HepG2 (cell line): ENCODE results near the gene CYB5D1. TPM values are rescaled to one million over a fixed set of nuclear protein-coding genes. Genes with fewer than 3 reads are reported as not detected.

ENCODE experiments used
- ATAC-seq: fragments of 200-7000 bp; cut with Tn5 transposase; 3 replicates; pipeline ENCODE4 v1.9.1; 2020; ENCODE audit warnings: mild to moderate bottlenecking, moderate library complexity
- BruUV-seq: library from RNA; stranded (reverse); fragments of 400-500 nt; replicated peaks from 2 replicates; lab custom pipeline; 2021; lab: Mats Ljungman, UMichigan
- CTCF ChIA-PET: fragments of 300-600 bp; formaldehyde crosslinking; extraction: SDS; loops from one replicate; lab custom pipeline; 2021; ENCODE audit warnings: low total read pairs, inconsistent platforms, low intra/inter-chr PET ratio; lab: Yijun Ruan, JAX
- POLR2A ChIA-PET: fragments of 350-600 bp; sonication (Branson Sonifier 250); formaldehyde crosslinking; loops from one replicate; lab custom pipeline; 2020; ENCODE audit warnings: antibody characterized with exemption, inconsistent platforms; lab: Yijun Ruan, JAX
- DNase-seq: peaks from one replicate; pipeline ENCODE4 v3.0.0-alpha.2; 2015; ENCODE audit warnings: low spot score
- FAIRE-seq: peaks from 3 replicates; lab custom pipeline; 2011; peaks lifted over from hg19 to GRCh38; lab: Jason Lieb, UNC
- H2AFZ ChIP-seq: one replicate; pipeline ENCODE4 v1.6.1; 2011; ENCODE audit warnings: low read length, inconsistent platforms
- H3K27ac ChIP-seq: fragments of 300-600 bp; 3 replicates; pipeline ENCODE4 v1.8.0; 2011; ENCODE audit warnings: mixed run types, mild to moderate bottlenecking, mixed read lengths, low read length, inconsistent platforms; ENCODE audit not compliant: insufficient read depth; ENCODE audit errors: extremely low read length
- H3K27me3 ChIP-seq, 2 experiments: fragments of 200-600 bp in 1 of 2; 2 replicates in 1 of 2; 3 replicates in 1 of 2; pipeline versions ENCODE4 v1.6.0 to v1.8.0; 2011; ENCODE audit warnings: low read length in 2 of 2, mild to moderate bottlenecking in 2 of 2, moderate library complexity in 2 of 2, inconsistent platforms in 1 of 2; ENCODE audit not compliant: insufficient read depth in 2 of 2, control insufficient read depth in 1 of 2
- H3K36me3 ChIP-seq, 2 experiments: fragments of 200-600 bp in 1 of 2; replicated peaks in 1 of 2; 2 replicates in 1 of 2; 3 replicates in 1 of 2; pipeline versions ENCODE4 v1.5.1 to v1.8.0; 2011; ENCODE audit warnings: low read length in 2 of 2, inconsistent platforms in 1 of 2; ENCODE audit not compliant: insufficient read depth in 2 of 2, control insufficient read depth in 1 of 2
- H3K4me1 ChIP-seq: 2 replicates; pipeline ENCODE4 v1.5.1; 2012; ENCODE audit warnings: low read length, inconsistent platforms; ENCODE audit not compliant: insufficient read depth
- H3K4me2 ChIP-seq: 2 replicates; pipeline ENCODE4 v1.6.0; 2011; ENCODE audit warnings: low read depth, low read length, inconsistent platforms
- H3K4me3 ChIP-seq, 3 experiments: fragments of 200-600 bp in 1 of 3; sonication (generic), shearing (Covaris generic) in 1 of 3; replicated peaks in 1 of 3; 2 replicates each; pipeline ENCODE4 v1.5.1; 2011 to 2016; ENCODE audit warnings: low read length in 3 of 3, inconsistent platforms in 2 of 3, low read depth in 2 of 3, mild to moderate bottlenecking in 2 of 3, control low read depth in 1 of 3, mixed read lengths in 1 of 3; ENCODE audit not compliant: insufficient read depth in 1 of 3
- H3K79me2 ChIP-seq: one replicate; pipeline ENCODE4 v1.6.1; 2011; ENCODE audit warnings: low read length, inconsistent platforms; ENCODE audit not compliant: insufficient read depth
- H3K9ac ChIP-seq: 2 replicates; pipeline ENCODE4 v1.6.0; 2011; ENCODE audit warnings: mild to moderate bottlenecking, low read depth, low read length, inconsistent platforms; ENCODE audit not compliant: insufficient read depth
- H3K9me3 ChIP-seq: 2 replicates; pipeline ENCODE4 v1.5.1; 2012; ENCODE audit warnings: mild to moderate bottlenecking, low read length
- H4K20me1 ChIP-seq: 2 replicates; pipeline ENCODE4 v1.6.0; 2011; ENCODE audit warnings: inconsistent platforms, mild to moderate bottlenecking, low read length, moderate library complexity; ENCODE audit not compliant: insufficient read depth
- CHCHD3 ChIP-seq: sonication (generic); formaldehyde crosslinking; IDR thresholded peaks from 2 replicates; pipeline ENCODE4 v1.8.0; 2022; ENCODE audit warnings: mild to moderate bottlenecking, missing genetic modification reagents, moderate library complexity
- HDAC1 ChIP-seq: sonication (generic); formaldehyde crosslinking; IDR thresholded peaks from 2 replicates; pipeline ENCODE4 v1.5.1; 2020; ENCODE audit warnings: mild to moderate bottlenecking, missing genetic modification reagents
- HNF4A ChIP-seq: sonication (generic); formaldehyde crosslinking; IDR thresholded peaks from 2 replicates; pipeline ENCODE4 v1.4.0; 2020; ENCODE audit warnings: missing genetic modification reagents
- KAT8 ChIP-seq: IDR thresholded peaks from 2 replicates; pipeline ENCODE4 v1.6.1; 2016; ENCODE audit warnings: missing genetic modification reagents, missing compliant biosample characterization
- KLF9 ChIP-seq: IDR thresholded peaks from 2 replicates; pipeline ENCODE4 v1.6.1; 2016; ENCODE audit warnings: low read depth
- MED8 ChIP-seq: sonication (generic); formaldehyde crosslinking; IDR thresholded peaks from 2 replicates; pipeline ENCODE4 v1.8.1; 2023; ENCODE audit warnings: mild to moderate bottlenecking, missing genetic modification reagents; ENCODE audit not compliant: insufficient replicate concordance
- NRL ChIP-seq: sonication (generic); formaldehyde crosslinking; IDR thresholded peaks from 2 replicates; pipeline ENCODE4 v1.5.0; 2020; ENCODE audit warnings: missing genetic modification reagents, mild to moderate bottlenecking, moderate library complexity, borderline replicate concordance
- PITX1 ChIP-seq: sonication (generic); formaldehyde crosslinking; IDR thresholded peaks from 2 replicates; pipeline ENCODE4 v1.5.1; 2020; ENCODE audit warnings: mild to moderate bottlenecking, missing genetic modification reagents
- RFX5 ChIP-seq: IDR thresholded peaks from 2 replicates; pipeline ENCODE4 v1.6.1; 2011; ENCODE audit warnings: low read depth, low read length, improper control_type of control experiment
- ZNF3 ChIP-seq: IDR thresholded peaks from 2 replicates; pipeline ENCODE4 v1.7.0; 2017; ENCODE audit warnings: inconsistent platforms
- ZNF451 ChIP-seq: sonication (generic); formaldehyde crosslinking; IDR thresholded peaks from 2 replicates; pipeline ENCODE4 v1.5.0; 2020; ENCODE audit warnings: mild to moderate bottlenecking, missing genetic modification reagents
- ZNF678 ChIP-seq: sonication (generic); formaldehyde crosslinking; IDR thresholded peaks from 2 replicates; pipeline ENCODE4 v1.4.0; 2020; ENCODE audit warnings: mild to moderate bottlenecking, missing genetic modification reagents
- ZNF891 ChIP-seq: sonication (generic); formaldehyde crosslinking; IDR thresholded peaks from 2 replicates; pipeline ENCODE4 v1.5.0; 2020; ENCODE audit warnings: mild to moderate bottlenecking, missing genetic modification reagents
- WGBS: methylation state at CpG from one replicate; pipeline ENCODE4 v1.1.6; 2017; ENCODE audit warnings: low lambda C conversion rate; 5-methylcytosine and 5-hydroxymethylcytosine counted together
- in situ Hi-C: cut with HindIII; loops from 2 replicates; pipeline ENCODE4 v1.10.0; 2017; ENCODE audit warnings: low pct_unique_long_range_greater_than_20kb; ENCODE audit not compliant: extremely low pct_ligation_motif_present
- intact Hi-C: fragments of 100-400 bp; cut with micrococcal nuclease; formaldehyde crosslinking; loops from one replicate; pipeline ENCODE4 v1.10.0; 2022; ENCODE audit not compliant: unreplicated experiment
- polyA plus RNA-seq, 8 experiments: library from polyadenylated mRNA; depleted of rRNA in 3 of 8; stranded (reverse) in 7 of 8; unstranded in 1 of 8; fragments of >200 nt; fragmentation: Illumina TruSeq in 4 of 8; extraction: Trizol in 4 of 8; gene quantifications; 2 replicates each; pipeline versions ENCODE4 v1.2.1 to v1.2.3, GENCODE V29; 2011 to 2016; ENCODE audit warnings: low read depth in 4 of 8, missing spikeins in 1 of 8, mixed read lengths in 1 of 8; ENCODE audit not compliant: insufficient read depth in 1 of 8
- total RNA-seq, 5 experiments: library from RNA; depleted of rRNA; stranded (reverse); fragments of >200 nt; fragmentation: Illumina TruSeq; extraction: Trizol; gene quantifications; 2 replicates each; pipeline ENCODE4 v1.2.3, GENCODE V29; 2016; ENCODE audit warnings: low read depth in 1 of 5
- TF ChIP-seq, protein P1 (sequence below): sonication (generic); formaldehyde crosslinking; IDR thresholded peaks from 2 replicates; pipeline ENCODE4 v1.8.1; 2023; ENCODE audit warnings: mild to moderate bottlenecking, missing genetic modification reagents
- TF ChIP-seq, protein P2 (sequence below): sonication (generic); formaldehyde crosslinking; conservative IDR thresholded peaks from 2 replicates; pipeline ENCODE4 v1.4.0; 2020; ENCODE audit warnings: missing genetic modification reagents
- TF ChIP-seq, protein P3 (sequence below): sonication (generic); formaldehyde crosslinking; IDR thresholded peaks from 2 replicates; pipeline ENCODE4 v1.4.0; 2020; ENCODE audit warnings: missing genetic modification reagents
- TF ChIP-seq, protein P4 (sequence below): IDR thresholded peaks from 2 replicates; pipeline ENCODE4 v1.6.1; 2016; ENCODE audit warnings: mild to moderate bottlenecking, missing biosample characterization, missing genetic modification reagents

CYB5D1 gene
- total and polyA plus RNA-seq, 2 of the 13 experiments (the other 11 are each of a cell fraction or from before 2014, with no cell fraction given): 8.9 to 17.0 TPM

DNA sequence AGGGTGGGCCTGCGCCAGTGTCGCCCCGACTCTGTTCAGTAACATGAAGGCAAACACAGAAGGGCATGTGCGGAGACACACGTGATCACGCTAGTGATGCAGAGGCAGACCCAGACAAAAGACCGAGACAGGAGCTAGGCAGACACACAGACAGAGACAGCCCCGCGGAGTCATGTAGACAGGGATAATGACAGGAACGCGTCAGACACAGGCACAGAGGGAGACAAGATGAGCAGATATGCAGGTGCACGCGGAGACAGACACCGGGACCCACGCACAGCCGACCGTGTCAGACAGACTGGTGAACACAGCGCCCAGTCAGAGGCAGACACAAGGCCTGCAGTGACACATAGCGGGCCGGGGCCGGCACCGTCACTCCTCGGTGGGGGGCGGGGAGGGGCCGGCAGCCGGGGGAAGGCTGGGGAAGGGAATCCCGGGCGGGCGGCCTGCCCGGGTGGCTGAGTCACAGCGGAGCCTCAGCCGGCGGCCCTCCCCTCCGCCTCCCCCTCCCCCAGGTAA is 16.3 kb upstream of the CYB5D1 start (continued):
- no peak for TF ChIP-seq MED8 (CRISPR knock-in tag)
- no peak for TF ChIP-seq CHCHD3 (CRISPR knock-in tag)
- 0 out of 2 replicates have a peak, but pooled peaks have one; percentile 51 for TF ChIP-seq ZNF451 (CRISPR knock-in tag)
- TF ChIP-seq ZNF678 (CRISPR knock-in tag): 0 out of 2 replicates have a peak, but pooled peaks have one; percentile 40
- 0 out of 2 replicates have a peak, but pooled peaks have one; percentile 11 for TF ChIP-seq NRL (CRISPR knock-in tag)

DNA sequence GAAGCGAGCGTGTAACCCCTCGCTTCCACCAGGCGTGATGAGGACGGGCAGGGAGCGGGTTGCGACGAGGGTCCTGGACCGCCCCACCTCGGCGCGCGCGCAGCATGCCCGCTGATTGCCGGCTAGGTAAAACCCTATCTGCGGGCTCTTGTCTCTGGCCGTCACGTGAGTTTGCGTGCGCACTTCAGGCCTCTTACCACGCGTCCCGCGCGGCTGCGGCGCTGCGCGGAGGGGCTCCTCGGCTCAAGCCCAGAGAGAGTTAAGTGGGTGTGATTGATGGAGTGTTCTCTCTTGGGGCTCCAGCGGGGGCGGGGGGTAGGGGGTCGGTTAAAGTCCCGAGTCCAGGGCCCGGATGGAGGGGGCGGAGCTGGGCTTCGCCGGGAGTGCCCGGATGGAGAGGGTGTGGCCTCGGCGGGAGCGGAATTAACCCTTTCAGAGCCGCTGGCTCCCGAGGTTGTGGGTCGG is 15.9 kb upstream of the CYB5D1 start:
- intact Hi-C loops: loop anchor here (5.0 kb wide), 1 partner anchor 200 kb away; no protein-coding TSS in a partner anchor
- TF ChIP-seq KAT8 (CRISPR knock-in tag) (peak; percentile 35; the same call in 1 of the 2 replicates), RFX5 (0 out of 2 replicates have a peak, but pooled peaks have one; percentile 3), KLF9 (CRISPR knock-in tag) (no peak), HNF4A (CRISPR knock-in tag) (peak; percentile 53), HDAC1 (peak; percentile 24; the same call in 1 of the 2 replicates), ZNF3 (no peak), PITX1 (no peak), ZNF891 (CRISPR knock-in tag) (peak; percentile 57)
- TF ChIP-seq, protein P1, sequence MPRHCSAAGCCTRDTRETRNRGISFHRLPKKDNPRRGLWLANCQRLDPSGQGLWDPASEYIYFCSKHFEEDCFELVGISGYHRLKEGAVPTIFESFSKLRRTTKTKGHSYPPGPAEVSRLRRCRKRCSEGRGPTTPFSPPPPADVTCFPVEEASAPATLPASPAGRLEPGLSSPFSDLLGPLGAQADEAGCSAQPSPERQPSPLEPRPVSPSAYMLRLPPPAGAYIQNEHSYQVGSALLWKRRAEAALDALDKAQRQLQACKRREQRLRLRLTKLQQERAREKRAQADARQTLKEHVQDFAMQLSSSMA (CRISPR knock-in tag): no peak
- TF ChIP-seq, protein P2, sequence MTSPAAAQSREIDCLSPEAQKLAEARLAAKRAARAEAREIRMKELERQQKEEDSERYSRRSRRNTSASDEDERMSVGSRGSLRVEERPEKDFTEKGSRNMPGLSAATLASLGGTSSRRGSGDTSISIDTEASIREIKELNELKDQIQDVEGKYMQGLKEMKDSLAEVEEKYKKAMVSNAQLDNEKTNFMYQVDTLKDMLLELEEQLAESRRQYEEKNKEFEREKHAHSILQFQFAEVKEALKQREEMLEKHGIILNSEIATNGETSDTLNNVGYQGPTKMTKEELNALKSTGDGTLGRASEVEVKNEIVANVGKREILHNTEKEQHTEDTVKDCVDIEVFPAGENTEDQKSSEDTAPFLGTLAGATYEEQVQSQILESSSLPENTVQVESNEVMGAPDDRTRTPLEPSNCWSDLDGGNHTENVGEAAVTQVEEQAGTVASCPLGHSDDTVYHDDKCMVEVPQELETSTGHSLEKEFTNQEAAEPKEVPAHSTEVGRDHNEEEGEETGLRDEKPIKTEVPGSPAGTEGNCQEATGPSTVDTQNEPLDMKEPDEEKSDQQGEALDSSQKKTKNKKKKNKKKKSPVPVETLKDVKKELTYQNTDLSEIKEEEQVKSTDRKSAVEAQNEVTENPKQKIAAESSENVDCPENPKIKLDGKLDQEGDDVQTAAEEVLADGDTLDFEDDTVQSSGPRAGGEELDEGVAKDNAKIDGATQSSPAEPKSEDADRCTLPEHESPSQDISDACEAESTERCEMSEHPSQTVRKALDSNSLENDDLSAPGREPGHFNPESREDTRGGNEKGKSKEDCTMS (CRISPR knock-in tag): no peak
- TF ChIP-seq, protein P3, sequence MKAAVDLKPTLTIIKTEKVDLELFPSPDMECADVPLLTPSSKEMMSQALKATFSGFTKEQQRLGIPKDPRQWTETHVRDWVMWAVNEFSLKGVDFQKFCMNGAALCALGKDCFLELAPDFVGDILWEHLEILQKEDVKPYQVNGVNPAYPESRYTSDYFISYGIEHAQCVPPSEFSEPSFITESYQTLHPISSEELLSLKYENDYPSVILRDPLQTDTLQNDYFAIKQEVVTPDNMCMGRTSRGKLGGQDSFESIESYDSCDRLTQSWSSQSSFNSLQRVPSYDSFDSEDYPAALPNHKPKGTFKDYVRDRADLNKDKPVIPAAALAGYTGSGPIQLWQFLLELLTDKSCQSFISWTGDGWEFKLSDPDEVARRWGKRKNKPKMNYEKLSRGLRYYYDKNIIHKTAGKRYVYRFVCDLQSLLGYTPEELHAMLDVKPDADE (CRISPR knock-in tag): no peak
- TF ChIP-seq, protein P4, sequence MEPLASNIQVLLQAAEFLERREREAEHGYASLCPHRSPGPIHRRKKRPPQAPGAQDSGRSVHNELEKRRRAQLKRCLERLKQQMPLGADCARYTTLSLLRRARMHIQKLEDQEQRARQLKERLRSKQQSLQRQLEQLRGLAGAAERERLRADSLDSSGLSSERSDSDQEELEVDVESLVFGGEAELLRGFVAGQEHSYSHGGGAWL: no peak

More for the DNA sequence above, 15.9 kb upstream of the CYB5D1 start:
- Histone ChIP-seq H3K4me2 (peak overlapping the region; percentile 99), H4K20me1 (peaks cover 26% of the 10 kb centered on the region), H3K9me3 (no peaks in the 10 kb centered on the region), H3K27ac (peak overlapping the region; percentile 97), H3K9ac (peak overlapping the region; percentile 96), H3K79me2 (peaks cover 61% of the 10 kb centered on the region), H3K36me3 (peaks cover 13 to 15% of the 10 kb centered on the region in 2 experiments; a peak in 4 of 5 replicates), H3K4me3 (peak overlapping the region; percentile 83 to 95 (median 86)), H3K27me3 (peaks cover 0 to 3% of the 10 kb centered on the region in 2 experiments; a peak in 1 of 5 replicates), H2AFZ (no peak overlapping the region), H3K4me1 (peaks cover 49% of the 10 kb centered on the region)
- DNase-seq: peak; percentile 80
- POLR2A ChIA-PET: interaction anchor here (0.8 to 6.4 kb wide), 12 partner anchors 8 to 439 kb away, joined by 3 to 159 read pairs (median 4); partner anchors contain the start of genes CNTROB, CYB5D1, KDM6B and MPDU1
- peak; percentile 30 for ATAC-seq
- in situ Hi-C loops: loop anchor here (10.0 kb wide), 1 partner anchor 267 kb away; the partner anchor contains the start of gene CD68
- CTCF ChIA-PET: interaction anchor here (0.8 kb wide), 1 partner anchor 19 kb away, joined by 3 read pairs; no protein-coding TSS in a partner anchor
- peak; percentile 53 for FAIRE-seq
- BruUV-seq: no TSS peak
- 0% methylated on average over 6 of the region's 46 CpGs for WGBS
